Fibroblast of skin of back (primary cell): ENCODE measurements around the gene PDE3A.

Source experiments
- DNase-seq: peaks from one replicate; pipeline ENCODE4 v3.0.0-alpha.2; 2013

Gene PDE3A

GRCh38 chr12:20374795-20375194 is 6.5 kb downstream of the PDE3A start:
- no peak for DNase-seq

GRCh38 chr12:20375560-20375959 is 7.2 kb downstream of the PDE3A start:
- DNase-seq, result no peak

- peak; percentile 47 for DNase-seq
These were observed 8.6 kb downstream of the PDE3A start for GRCh38 chr12:20376984-20377383.

DNA sequence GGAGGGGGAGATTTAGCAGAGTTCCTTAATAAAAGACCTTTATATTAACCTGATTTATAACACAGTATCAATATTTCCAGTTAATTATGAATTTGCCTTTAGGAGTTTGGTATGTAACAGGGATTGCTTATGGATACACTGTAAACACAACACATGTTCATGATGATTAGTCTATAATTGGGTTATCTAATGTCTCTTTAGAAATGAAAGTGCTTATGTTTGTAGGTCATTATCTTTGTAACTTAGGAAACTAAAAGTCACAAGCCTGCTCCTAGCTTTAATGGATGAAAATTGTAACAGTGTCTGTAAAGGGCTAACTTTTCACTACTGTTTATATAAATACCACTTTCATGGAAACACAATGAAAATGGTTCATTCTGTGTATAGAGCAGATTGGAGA is 9.4 kb downstream of the PDE3A start:
- no peak for DNase-seq

- DNase-seq, result no peak
These were observed 13.8 kb downstream of the PDE3A start for GRCh38 chr12:20382117-20382516.

GRCh38 chr12:20383612-20384011 is 15.3 kb downstream of the PDE3A start:
- no peak for DNase-seq

GRCh38 chr12:20384836-20385235 is 16.5 kb downstream of the PDE3A start:
- DNase-seq, result peak; percentile 66

- DNase-seq, result no peak
These were observed 22.5 kb downstream of the PDE3A start for GRCh38 chr12:20390846-20391245.

- DNase-seq, result no peak
These were observed 24.0 kb downstream of the PDE3A start for GRCh38 chr12:20392339-20392738.

GRCh38 chr12:20393707-20394106 is 25.4 kb downstream of the PDE3A start:
- no peak for DNase-seq

GRCh38 chr12:20395791-20396550 is 27.6 kb downstream of the PDE3A start:
- no peak for DNase-seq

- DNase-seq, result no peak
These were observed 30.3 kb downstream of the PDE3A start for GRCh38 chr12:20398686-20399085.

DNA sequence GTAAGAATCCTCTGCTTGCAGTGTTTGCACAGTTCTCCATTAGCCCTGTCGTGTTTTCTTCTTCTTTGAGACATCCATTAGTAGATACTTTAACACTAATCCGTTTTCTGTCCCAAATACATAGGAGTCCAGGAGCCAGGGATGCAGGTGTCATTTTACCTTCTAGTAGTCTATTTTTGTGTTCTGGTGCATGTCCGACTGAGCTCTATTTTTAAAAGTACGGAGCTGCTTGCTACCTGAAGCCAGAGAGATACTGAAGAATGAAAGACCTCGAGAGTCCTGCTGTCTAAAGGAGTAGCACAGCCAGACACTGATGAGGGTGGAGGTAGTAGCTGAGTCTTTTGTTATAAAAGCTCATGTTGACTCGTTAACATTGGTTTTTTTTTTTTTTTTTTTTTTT is 31.7 kb downstream of the PDE3A start:
- no peak for DNase-seq

GRCh38 chr12:20403230-20403629 is 34.9 kb downstream of the PDE3A start:
- no peak for DNase-seq

GRCh38 chr12:20404576-20405346 is 36.4 kb downstream of the PDE3A start:
- peak; percentile 78 for DNase-seq

- peak; percentile 49 for DNase-seq
These were observed 41.5 kb downstream of the PDE3A start for GRCh38 chr12:20409607-20410377.

GRCh38 chr12:20410734-20411133 is 42.4 kb downstream of the PDE3A start:
- no peak for DNase-seq

- DNase-seq, result no peak
These were observed 43.0 kb downstream of the PDE3A start for GRCh38 chr12:20411345-20411744.

DNA sequence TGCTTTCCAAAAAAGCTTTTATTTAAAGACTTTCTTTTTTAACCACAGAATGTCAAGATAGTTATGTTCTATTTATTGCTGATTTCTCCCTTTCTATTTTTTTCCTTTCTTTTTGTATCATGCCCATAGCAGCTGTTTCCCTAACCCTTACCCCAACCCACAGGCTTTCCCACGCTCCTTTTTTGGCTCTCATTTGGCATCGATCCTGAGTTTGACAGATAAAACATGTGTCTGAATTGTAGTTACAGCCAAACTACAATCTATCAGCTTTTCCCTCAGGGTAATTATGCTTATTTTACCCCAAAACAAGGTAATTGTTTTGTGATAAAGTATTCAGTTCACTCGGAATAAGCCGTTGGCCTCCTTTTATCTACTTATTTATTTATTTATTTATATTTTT is 46.7 kb downstream of the PDE3A start:
- peak; percentile 58 for DNase-seq

- peak; percentile 53 for DNase-seq
These were observed 47.3 kb downstream of the PDE3A start for GRCh38 chr12:20415641-20416040.

DNA sequence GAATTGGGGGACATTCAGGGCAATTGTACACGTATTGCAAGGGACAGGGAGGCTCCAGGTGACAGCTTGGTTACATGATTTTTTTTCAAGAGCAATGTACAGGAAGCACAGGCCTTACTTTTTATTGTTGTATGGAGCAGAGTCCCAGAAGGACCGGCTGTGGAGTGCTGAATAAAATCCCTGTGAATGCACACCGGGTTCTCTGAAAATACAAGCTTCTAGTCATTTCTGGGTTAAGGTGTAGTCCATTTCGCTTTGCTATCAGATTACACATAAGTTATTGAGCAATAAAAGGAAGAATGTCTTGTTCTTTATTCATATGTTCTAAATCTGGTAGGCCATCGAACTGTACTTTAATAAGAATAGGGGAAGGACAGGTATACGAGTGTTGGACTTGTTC is 52.2 kb downstream of the PDE3A start:
- no peak for DNase-seq

GRCh38 chr12:20421421-20421820 is 53.1 kb downstream of the PDE3A start:
- DNase-seq, result no peak

- DNase-seq, result no peak
These were observed 55.2 kb downstream of the PDE3A start for GRCh38 chr12:20423557-20423956.
